ENCODE results near the gene UCHL3.

Gene UCHL3

DNA sequence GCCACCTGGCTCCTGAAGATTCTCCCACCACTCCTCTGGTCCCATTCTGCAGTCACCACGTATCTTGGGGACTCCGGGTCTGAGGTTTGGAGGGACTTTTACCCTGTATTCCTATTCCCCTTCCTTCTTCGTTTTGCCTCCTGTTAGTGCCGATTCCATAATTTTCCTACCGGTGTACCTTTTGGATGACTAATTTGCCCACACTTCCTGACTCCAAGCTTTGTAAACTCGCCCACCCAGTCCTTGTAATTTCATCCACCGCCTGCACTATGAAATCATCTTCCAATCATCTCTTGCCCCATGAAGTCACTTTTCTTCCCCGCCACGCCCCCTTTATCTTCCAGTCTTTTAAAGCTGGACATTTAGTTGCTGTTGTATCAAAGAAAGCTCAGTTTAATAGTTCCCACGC lies 572 bp downstream of the UCHL3 start:
- no peak for DNase-seq

DNA sequence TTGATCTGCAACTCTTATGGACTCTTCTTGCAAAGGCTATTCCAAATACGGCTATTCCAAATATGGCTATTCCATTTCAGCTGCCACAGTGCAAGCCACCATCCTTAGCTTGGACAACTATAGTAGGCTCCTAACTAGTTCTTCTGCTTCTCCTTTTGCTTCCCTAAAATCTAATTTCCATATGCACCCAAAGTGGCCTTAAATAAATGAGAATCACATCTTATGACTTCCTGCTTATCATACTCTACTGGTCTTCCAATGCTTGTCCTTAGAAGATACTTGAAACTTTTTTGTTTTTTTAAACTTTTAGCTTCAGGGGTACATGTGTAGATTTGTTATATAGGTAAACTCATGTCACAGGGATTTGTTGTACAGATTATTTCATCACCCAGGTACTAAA lies 4.9 kb downstream of the UCHL3 start:
- DNase-seq = no peak

DNA sequence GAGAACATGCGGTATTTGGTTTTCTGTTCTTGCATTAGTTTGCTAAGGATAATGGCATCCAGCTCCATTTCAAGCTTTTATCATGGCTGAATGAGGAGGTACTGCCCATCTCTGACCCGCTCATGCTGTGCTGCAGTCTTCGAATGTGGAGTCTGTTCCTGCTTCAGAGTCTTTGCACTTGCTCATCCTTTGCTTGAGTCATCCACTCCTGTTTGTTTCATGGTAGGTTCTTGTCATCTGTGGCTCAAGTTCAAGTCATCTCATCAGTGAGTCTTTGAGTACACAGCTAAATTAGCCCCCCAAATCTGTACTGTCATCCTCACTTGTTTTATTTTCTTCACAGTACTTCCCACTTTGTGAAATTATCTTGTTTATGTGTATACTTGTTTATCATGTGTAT lies 5.4 kb downstream of the UCHL3 start:
- DNase-seq = no peak

DNA sequence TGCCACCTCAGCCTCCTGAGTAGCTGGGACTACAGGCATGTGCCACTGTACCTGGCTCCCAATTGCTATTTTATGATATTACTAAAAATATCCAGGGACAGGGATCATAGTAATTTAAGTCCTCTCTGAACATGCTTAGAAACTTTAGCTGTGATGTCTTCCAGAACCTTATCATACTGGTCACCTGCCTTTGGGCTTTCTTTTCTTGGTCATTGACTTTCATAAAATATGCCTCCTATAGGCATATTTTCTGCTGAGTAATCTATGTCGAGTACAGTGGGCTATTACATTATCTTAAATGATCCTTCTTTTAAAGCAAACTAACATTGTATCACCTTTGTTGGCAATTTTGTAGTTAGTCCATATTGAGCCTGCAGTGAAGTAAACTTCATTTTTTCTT lies 6.2 kb downstream of the UCHL3 start:
- DNase-seq = no peak

DNA sequence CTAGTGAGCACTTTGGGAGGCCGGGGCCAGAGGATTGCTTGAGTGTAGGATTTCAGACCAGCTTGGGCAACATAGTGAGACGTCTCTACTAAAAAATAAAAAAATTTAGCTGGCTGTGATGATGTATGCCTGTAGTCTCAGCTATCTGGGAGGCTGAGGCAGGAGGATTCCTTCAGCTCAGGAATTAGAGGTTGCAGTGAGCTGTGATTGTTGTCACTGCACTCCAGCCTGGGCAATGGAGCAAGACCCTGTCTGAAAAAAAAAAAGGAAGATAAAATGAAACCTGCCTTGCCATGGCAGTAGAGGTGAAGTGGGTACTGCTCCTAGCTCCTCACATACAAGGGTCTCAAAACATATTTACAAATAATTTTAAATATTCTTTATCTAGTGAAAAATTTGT lies 7.4 kb downstream of the UCHL3 start:
- DNase-seq = no peak

DNA sequence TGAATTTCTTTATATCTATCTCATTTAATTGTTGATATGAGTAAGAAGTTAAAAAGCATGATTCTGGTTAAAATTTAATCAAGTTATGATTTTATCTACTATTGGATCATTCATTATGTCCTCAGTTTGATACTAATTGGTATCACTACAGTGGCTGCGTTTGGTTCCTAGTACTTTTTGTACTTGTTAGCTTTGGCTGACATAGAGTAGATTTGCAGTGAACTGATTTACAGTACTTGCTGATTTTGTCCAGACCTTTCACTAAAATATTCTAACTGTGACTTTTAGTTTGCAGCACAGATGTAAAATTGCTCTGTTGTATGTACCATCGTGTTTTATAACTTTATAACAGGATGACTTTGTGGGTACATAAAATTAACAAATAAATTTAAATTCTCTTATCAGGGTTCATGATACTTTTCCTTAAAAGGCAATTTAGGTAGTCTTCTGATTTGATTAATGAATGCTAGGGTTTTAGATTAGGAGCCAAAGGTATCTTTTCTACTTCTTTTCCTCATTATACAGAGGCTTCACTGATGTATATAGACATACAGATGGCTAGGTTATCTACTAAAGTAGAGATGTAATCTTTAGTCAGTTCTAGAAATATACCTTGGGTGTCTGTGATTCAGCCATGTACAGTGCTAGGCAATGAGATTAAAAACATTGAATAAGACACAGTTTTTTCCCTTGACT lies 8.7 kb downstream of the UCHL3 start:
- no peak for DNase-seq

DNA sequence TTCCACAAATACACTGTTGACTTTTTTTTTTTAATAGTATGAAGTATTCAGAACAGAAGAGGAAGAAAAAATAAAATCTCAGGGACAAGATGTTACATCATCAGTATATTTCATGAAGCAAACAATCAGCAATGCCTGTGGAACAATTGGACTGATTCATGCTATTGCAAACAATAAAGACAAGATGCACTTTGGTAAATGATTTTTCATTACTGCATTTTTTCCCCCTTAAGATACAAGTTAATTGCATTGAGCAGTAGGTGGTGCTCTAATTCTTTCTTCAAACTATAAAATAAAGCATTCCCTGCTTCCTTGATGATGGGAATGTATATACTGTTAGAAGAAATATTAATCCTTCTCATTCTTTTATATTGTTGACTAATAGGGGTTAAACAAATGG lies 17.1 kb downstream of the UCHL3 start:
- no peak for DNase-seq

DNA sequence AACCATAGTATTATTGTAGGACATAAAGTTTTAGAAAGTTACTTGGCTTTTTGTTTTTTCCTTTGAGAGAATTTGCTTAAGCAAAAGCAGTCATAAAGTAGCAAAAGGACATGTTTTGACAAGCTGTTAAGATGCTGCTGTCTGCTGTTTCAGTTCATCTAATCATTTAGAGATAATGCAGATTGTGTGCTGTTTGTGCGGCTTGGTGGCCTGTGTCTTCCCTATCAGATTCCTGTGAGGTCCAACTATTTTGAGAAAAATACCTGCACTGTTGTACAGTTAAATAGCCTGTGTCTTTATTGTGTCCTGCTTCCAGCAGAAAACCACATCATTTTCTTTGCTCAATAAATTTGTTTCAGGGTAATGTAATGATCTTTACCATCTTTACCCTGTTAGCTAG lies 20.0 kb downstream of the UCHL3 start:
- DNase-seq = no peak

DNA sequence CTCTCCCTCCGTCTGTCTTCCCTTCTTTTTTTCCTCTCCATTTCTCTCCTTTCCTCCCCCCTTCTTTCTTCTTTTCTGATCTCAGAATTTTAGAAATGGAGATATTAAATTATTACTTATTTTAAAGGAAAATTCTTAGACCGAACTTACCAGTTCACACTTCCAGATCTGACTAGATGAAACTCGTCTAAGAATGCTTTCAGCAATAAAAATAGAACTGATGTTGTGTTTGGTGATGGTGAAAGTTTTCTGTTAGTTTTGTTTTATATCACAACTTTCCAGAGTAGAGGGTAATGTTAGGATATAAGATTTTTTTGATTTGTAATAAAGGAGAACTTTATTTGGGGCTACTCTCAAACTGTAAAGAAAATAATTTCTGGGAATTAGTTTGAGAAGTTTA lies 29.9 kb downstream of the UCHL3 start:
- no peak for DNase-seq

DNA sequence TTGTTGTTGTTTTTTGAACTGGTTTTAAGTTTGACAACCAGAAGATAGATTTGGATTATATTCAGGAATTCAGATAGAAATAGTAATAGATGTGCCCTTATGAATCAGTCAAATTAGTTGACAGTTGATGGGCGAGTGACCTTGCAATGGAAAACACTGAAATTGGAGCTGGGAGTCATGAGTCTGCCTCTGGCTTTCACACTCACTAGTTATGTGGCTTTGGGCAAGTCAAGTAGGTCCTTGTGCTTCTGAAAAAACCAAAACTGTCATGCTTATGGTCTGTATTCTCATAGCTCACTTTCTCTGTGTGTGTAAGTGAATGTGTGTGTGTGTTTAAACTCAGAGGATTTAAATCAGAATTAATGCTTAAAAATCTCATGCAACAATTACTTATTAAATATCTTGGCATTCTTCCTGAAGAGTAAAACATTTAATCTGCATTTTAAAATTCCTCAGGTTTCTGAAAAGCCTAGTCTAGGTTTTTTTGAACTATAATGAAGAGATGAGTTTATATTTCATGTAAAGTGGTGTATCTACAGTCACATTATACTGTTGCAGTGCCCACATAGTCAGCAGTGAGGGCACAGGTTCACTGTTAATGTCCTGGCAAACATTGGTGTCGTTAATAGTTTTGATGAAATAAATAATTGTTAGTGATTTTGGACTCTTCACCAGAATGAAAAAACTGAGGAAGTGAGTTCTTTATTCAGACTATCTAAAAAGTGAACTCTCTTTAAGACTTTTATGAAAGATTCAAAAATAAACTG lies 32.5 kb downstream of the UCHL3 start:
- no peak for DNase-seq

DNA sequence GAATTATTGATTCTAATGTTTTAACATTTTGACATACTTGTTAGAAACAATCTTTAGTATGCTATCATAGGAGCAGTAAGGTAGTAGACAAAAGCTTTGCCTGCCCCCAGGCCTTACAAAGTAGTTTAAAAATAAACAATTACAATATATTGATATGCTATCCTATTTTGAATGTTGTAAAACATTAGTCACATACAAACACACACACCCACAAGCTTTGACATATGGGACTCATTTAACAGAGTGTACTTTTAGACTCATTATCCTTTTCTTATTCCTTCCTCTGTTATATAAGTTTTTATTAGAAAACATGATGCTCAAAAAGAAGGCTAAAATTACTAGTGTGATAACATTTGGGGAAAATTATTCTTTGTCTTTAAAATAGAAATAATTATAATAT lies 33.5 kb downstream of the UCHL3 start:
- no peak for DNase-seq

DNA sequence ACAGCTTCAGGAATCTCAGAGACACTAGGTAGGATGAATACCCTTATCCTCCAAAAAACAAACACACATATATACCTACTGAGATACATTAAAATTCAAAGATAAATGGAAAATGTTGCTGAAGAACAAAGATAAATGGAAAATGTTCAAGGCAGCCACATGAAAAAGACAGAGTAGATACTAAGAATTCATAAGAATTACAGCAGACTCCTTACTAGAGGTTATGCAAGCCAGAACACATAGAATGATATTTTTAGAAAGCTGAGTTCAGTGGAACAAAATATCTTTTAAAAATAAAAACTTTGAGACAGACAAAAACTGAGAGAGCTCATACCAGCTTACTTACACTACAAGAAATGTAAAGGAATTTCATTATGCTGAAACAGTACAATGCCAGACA lies 35.6 kb downstream of the UCHL3 start:
- DNase-seq = no peak

DNA sequence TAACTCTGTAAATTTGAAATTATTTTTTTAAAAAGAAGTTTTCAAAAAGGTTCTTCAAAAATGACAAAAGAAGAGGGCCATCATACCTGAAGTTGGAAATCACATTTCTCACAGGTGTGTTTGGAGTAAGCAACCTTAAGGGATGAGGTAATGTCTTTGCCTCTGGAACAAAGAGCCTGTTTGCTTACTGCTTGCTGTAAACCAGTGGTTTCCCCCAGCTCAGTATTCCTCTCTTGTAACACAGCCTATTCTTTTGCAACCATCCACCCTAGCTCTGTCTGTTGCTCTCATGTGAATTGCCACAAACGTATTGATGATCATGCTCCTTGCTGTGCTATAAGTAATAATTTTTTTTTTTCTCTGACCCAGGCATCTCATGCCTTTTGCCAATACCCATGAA lies 38.1 kb downstream of the UCHL3 start:
- DNase-seq = no peak

DNA sequence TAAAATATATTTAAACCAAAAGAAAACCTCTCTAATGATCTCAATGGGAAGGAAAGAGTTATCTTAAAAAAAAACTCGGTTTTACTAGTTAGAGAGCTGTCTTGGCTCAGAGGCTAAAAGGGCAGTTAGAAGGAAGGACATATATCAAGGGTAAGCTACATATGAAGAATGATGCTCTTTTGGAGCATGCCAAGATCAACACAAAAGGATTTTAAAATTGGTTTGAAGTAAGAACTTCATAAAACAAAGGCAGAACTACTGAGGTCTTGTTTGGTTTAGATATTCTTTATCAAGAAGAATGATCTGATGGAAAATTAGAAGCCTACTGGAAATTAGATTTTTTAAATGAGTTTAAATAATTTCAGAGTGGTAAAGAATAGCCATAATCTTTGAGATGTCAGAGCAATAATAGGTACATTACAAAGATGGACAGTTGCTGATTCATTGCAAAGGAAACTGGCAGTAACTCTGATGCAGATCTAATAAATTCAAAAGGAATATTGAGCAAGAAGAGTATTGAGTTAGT lies 47.1 kb downstream of the UCHL3 start:
- DNase-seq = no peak

DNA sequence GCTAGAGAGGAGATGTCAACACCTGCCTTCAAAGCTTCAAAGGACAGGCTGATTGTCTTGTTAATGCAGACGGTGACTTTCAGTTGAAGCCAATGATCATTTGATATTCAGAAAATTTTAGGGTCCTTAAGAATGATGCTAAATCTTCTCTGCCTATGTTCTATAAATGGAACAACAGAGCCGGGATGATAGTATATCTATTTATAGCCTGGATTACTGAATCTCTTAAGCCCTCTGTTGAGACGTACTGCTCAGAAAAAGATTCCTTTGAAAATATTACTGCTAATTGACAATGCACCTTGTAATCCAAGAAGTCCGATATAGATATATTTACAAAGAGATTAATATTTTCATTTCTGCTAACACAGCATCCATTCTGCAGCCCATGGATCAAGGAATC lies 50.8 kb downstream of the UCHL3 start:
- no peak for DNase-seq

DNA sequence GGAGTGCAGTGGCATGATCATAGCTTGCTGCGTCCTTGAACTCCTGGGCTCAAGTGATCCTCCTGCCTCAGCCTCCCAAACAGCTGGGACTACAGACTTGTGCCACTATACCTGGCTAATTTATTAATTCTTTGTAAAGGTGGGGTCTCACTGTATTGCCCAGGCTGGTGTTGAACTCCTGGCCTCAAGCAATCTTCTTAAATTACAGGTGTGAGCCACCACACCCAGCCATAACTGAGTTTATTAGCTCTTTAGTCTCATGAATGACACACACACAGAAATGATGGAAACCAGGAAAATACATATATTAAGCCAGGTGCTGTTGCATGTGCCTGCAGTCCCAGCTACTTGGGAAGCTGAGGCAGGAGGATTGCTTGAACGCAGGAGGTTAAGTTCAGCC lies 53.4 kb downstream of the UCHL3 start:
- no peak for DNase-seq

DNA sequence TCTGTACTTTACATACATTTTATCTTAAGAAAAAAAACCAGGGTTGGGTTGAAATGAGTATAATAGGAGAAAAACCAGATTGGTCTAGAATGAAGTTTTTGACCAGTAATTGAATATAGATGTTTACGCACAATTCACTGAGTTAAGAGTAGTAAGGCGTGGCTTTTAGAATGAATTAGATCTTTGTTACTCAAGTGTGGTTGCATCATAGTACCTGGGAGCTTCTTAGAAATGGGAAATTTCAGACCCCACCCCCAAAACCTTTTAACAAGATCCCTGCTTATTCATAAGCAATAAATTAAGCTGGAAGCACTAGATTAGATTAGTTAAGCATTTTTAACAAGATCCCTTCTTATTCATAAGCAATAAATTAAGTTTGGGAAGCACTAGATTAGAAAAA lies 57.9 kb downstream of the UCHL3 start:
- no peak for DNase-seq

DNA sequence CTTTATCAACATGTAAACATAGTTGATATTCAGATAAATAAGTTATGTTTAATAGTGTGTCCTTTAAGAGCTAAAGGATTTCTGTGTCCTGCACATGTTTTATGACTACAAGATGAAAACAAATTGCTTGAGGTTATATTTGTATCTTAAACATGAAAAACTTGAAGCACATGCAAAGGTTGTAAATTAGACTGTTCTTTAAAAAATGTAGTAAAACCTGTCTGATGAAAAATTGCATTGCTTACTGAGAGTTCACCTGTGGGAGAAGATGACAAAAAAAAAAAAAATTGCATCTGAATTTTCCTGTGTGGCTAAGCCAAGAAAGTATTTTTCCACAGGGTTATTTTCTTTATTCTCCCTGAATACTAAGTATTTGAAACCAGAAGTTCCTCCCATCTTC lies 60.9 kb downstream of the UCHL3 start:
- no peak for DNase-seq

DNA sequence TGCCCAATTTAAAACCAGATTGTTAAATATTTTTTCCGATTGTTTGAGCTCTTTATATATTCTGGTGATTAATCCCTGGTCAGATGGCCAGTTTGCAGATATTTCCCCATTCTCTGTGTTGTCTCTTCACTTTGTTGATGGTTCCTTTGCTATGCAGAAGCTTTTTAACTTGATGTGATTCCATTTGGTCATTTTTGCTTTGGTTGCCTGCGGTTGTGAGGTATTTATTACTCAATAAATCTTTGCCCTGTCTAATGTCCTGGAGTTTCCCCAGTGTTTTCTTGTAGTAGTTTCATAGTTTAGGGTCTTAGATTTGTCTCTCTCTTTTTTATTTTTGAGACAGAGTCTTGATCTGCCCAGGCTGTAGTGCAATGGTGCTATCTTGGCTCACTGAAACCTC lies 62.8 kb downstream of the UCHL3 start:
- DNase-seq = no peak

DNA sequence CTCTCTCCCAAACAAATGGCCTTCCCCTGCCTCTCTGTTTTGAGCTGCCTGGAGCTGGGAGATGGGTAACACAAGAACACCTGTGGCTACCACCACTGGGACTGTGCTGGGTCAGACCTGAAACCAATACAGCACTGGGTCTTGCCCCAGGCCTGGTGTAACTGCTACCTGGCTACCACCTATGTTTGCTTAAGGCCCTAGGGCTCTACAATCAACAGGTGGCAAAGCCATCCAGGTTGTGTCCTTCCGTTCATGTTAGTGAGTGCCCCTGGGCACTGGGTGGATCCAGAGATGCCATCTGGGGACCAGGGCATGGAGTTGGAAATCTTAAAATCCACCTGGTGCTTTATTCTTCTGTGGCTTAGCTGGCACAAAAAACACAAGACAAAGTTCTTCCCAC lies 67.6 kb downstream of the UCHL3 start:
- DNase-seq = no peak

DNA sequence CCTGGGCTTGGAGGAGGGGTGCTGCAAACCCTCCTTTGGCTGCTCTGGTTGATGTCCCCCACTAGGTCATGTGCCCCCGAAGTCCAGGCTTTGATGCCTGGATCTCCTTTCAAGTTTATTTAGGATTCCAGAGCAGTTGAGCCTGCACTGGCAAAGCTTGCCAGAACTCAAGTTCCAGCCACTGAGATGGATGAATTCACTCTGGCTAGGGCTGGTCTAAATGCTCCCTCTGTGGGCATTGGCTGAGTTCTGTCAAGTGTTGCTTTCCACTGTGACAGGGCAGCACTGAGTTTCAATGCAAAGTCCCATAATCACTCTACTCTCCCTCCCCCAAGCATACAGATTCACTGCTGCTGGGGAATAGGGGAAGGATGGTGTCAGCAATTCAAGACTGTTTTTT lies 68.7 kb downstream of the UCHL3 start:
- DNase-seq = no peak

DNA sequence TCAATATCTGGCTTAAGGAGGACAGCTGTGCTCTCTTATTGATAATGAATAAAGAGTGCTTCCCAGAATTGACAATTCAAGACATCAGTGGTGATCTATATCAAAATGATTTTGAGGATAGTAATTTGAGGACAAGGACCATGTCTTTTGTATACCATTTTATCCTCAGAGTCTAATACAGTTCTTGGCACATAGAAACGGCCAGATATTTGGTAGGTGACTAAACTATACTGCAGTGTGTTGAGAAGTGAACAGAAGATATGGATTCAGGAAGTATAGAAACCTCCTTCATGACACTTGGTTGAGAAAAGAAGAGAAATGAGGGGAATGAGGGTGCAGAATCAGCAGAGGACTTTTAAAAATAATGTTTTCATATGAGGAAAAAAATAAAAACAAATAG lies 70.4 kb downstream of the UCHL3 start:
- DNase-seq = no peak

DNA sequence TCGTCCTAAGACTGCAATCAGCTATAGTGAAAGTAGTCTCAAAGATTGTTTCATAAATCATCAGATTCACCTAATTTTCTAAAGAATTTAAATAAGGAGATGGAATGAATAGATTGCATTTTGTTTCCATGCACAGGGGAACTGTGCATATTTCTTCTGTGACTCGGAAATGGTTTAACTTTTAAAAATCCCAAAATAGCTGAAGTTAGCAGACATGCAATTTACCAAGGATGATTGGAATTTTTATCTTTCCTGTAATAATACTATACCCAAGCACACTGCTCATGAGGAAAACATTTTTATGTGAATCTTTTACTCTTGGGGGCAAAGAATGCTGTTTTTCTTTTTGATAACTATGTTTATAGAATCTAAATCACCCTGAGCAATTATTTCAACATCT lies 71.6 kb downstream of the UCHL3 start:
- no peak for DNase-seq

DNA sequence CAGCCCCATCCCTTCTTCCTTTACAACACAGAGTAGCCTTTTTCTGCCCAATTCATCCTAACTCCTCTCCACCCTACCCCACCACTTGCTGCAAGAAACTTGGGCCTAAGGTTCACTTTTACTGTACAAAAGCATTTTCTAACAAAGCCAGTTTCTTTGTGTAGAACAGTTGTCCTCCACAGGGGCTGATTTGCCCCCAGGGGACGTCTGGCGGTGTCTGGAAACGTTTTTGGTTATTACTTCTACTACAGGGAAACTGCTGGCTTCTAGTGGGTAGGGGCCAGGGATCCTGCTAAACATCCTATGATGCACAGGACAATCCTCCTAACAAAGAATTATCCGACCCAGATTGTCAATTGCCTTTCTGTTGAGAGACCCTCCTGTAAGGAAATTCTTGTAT lies 79.2 kb downstream of the UCHL3 start:
- DNase-seq = no peak

DNA sequence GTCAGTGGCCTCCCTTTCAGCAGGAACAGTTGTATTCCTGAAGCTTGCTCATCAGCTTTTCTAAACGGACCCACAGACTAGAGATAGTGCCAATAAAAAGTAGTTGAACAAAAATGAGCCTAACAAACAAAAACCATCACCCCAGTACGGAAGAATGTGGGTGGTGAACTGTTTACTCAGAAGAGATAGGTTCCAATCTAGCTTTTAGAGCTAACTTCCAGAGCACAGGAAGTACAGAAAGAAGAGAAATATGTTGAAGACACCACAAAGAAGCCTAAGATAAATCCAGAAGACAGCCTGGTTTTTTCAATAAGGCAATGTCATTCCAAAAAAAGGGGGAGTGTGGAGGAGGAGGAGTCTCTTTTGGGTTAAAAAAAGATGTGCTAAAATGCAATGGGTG lies 83.7 kb downstream of the UCHL3 start:
- DNase-seq = no peak
